ENCODE measurements around the gene TOPAZ1. TPM values are rescaled to one million over a fixed set of nuclear protein-coding genes. Genes with fewer than 3 reads are reported as not detected.

The TOPAZ1 gene
- polyA plus RNA-seq, 2 of the 4 experiments (the other 2 are of a cell fraction): not detected

DNA sequence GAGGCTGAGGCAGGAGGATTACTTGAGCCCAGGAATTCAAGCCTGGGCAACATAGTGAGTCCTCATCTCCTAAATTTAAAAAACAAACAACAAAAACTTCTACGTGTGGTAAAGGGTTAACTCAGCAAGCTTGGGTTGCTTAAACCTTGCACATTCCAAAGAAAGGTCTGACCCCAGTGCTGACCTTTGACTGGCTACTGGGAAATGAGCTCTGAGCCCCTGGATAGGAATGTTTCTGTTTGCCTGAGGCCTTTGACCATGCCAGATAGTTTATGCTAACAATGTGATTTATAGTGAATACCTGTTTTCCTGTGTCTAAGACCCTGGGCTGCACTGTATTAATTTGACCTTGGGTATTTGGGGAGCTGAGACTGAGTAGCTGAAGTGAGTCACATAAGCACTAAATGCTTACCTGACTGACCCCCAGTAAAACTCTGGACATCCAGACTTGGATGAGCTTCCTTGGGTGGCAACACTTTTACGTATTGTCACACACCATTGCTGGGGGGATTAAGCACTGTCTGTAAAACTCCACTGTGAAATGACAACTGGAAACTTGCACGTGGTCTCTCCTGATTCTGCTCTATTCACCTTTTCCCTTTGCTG is 117.6 kb downstream of the TOPAZ1 start:
- peak in 1 of 2 experiments; percentile 35; a peak in 1 of 4 replicates for TF ChIP-seq CEBPB (IDR thresholded peaks at IDR 0.05)
- TF ChIP-seq BHLHE40 (IDR thresholded peaks at IDR 0.05; ENCODE audit: low read depth, low read length): no peak
- ATAC-seq (peak in 1 of 2 experiments; percentile 67; a peak in 2 of 6 replicates), DNase-seq (ENCODE audit: low read depth in 1 of 2, low spot score in 1 of 2) (peak in 1 of 2 experiments; percentile 25), FAIRE-seq (no peak)
- ChIA-PET POLR2A (no interaction called here), CTCF (interaction anchor here (1.0 kb wide), 1 partner anchor 29 kb away, joined by 3 read pairs; no protein-coding TSS in a partner anchor)
- Histone ChIP-seq H3K4me3 (no peak overlapping the region), H3K4me1 (peaks cover 43% of the 10 kb centered on the region), H3K27ac (peak overlapping the region; percentile 20 to 57; a peak in 4 of 6 replicates), H3K4me2 (peak overlapping the region; percentile 54), H3K9me3 (no peaks in the 10 kb centered on the region)
- WGBS (ENCODE audit: missing lambda C conversion rate): 15% methylated on average over 3 of the region's 3 CpGs

DNA sequence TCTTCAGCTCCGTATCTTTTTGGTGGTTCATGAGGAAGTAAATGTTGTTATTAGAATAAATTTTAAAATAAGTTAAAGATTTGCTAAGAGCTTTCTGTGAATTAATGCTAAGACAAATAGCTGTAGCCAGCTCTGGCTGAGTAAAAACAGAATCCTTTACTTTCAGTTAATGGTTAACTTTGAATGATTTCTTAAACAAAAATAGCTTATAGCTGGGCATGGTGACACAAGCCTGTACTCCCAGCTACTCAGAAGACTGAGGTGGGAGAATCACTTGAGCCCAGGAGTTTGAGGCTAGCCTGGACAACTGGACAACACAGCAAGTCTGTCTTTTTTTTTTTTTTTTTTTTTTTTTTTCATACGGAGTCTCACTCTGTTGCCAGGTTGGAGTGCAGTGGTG is 121.9 kb downstream of the TOPAZ1 start:
- 5% methylated on average over 1 of the region's 2 CpGs for WGBS (ENCODE audit: missing lambda C conversion rate)
- FAIRE-seq: no peak
- Histone ChIP-seq H3K9me3 (no peaks in the 10 kb centered on the region), H3K4me2 (peak overlapping the region; percentile 48), H3K4me1 (peaks cover 41% of the 10 kb centered on the region), H3K27ac (peak overlapping the region in 1 of 2 experiments; percentile 53; a peak in 2 of 6 replicates), H3K4me3 (no peak overlapping the region)
- ATAC-seq: peak in 1 of 2 experiments; percentile 72; a peak in 3 of 6 replicates
- TF ChIP-seq KDM5A (IDR thresholded peaks at IDR 0.05): no peak
- TF ChIP-seq HOXB5 (CRISPR knock-in tag; IDR thresholded peaks at IDR 0.05): no peak
- TF ChIP-seq CEBPB (IDR thresholded peaks at IDR 0.05): peak in 1 of 2 experiments; percentile 3; a peak in 1 of 4 replicates
- TF ChIP-seq, protein P1, sequence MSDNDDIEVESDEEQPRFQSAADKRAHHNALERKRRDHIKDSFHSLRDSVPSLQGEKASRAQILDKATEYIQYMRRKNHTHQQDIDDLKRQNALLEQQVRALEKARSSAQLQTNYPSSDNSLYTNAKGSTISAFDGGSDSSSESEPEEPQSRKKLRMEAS (IDR thresholded peaks at IDR 0.05): no peak
- TF ChIP-seq ESRRA (IDR thresholded peaks at IDR 0.05; ENCODE audit: borderline replicate concordance, low read length): no peak
- no peak for TF ChIP-seq POLR2AphosphoS2 (conservative IDR thresholded peaks at IDR 0.05; ENCODE audit: low read length)
- TF ChIP-seq JUNB (IDR thresholded peaks at IDR 0.05): no peak
- ChIA-PET CTCF (no interaction called here), POLR2A (interaction anchor here (0.7 kb wide), 1 partner anchor 484 kb away, joined by 9 read pairs; no protein-coding TSS in a partner anchor)
- peak; percentile 5 to 47 for DNase-seq (ENCODE audit: low read depth in 1 of 2, low spot score in 1 of 2)

DNA sequence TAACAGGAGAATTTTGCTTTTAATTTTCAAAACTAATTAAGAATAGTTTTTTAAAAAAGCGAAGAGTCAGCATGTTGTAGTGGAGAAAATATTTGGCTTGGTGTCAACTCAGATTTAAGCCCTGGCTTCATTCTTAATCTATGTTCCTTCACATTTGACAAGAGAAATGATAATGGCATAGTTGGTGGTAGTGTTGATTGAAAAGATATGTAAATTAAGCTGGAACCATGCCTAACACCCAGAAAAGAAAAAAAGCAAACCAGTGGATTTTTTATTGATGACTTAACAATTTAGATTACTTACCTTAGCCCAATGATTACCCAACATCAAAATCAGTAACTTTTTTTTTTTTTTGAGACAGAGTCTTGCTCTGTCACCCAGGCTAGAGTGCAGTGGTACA is 124.3 kb downstream of the TOPAZ1 start:
- peaks cover 23% of the 10 kb centered on the region for H3K4me1 ChIP-seq
- H3K4me2 ChIP-seq: no peak overlapping the region
- DNase-seq (ENCODE audit: low read depth in 1 of 2, low spot score in 1 of 2) (no peak), FAIRE-seq (no peak), ATAC-seq (no peak)
- no peak overlapping the region for H3K4me3 ChIP-seq
- TF ChIP-seq FOXS1 (CRISPR knock-in tag; IDR thresholded peaks at IDR 0.05) (no peak), RNF2 (IDR thresholded peaks at IDR 0.05; ENCODE audit: borderline replicate concordance, low read depth) (no peak), MAFK (IDR thresholded peaks at IDR 0.05; ENCODE audit: partially characterized antibody) (peak; percentile 58)
- no peak overlapping the region for H3K27ac ChIP-seq
- no peaks in the 10 kb centered on the region for H3K9me3 ChIP-seq
- ChIA-PET CTCF (interaction anchor here (0.7 kb wide), 1 partner anchor 34 kb away, joined by 3 read pairs; no protein-coding TSS in a partner anchor), POLR2A (no interaction called here)
- WGBS (ENCODE audit: missing lambda C conversion rate): 94% methylated on average over 1 of the region's 1 CpG

DNA sequence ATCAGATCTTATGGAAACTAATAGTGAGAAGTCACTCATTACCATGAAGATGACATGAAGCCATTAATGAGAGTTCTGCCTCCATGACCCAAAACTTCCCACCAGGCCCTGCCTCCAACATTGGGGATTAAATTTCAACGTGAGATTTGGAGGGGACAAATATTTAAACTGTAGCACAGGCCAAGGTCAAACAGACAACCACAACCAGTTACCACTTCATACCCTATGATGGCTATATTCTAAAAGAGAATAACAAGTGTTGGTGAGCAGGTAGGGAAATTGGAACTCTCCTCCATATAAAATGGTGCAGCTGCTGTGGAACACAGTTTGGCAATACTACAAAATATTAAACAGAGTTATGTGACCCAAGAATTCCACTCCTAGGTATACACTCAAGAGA is 133.8 kb downstream of the TOPAZ1 start:
- H3K4me1 ChIP-seq: no peaks in the 10 kb centered on the region
- peaks cover 17% of the 10 kb centered on the region; the same call in 2 of the 3 replicates for H3K9me3 ChIP-seq
- TF ChIP-seq, protein P2, sequence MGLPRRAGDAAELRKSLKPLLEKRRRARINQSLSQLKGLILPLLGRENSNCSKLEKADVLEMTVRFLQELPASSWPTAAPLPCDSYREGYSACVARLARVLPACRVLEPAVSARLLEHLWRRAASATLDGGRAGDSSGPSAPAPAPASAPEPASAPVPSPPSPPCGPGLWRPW (IDR thresholded peaks at IDR 0.05): no peak
- TF ChIP-seq RCOR1 (IDR thresholded peaks at IDR 0.05; ENCODE audit: low read depth, low read length): no peak
- TF ChIP-seq, protein P3, sequence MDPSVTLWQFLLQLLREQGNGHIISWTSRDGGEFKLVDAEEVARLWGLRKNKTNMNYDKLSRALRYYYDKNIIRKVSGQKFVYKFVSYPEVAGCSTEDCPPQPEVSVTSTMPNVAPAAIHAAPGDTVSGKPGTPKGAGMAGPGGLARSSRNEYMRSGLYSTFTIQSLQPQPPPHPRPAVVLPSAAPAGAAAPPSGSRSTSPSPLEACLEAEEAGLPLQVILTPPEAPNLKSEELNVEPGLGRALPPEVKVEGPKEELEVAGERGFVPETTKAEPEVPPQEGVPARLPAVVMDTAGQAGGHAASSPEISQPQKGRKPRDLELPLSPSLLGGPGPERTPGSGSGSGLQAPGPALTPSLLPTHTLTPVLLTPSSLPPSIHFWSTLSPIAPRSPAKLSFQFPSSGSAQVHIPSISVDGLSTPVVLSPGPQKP (IDR thresholded peaks at IDR 0.05; ENCODE audit: low read depth, low read length): no peak
- TF ChIP-seq NFE2L2 (conservative IDR thresholded peaks at IDR 0.05; ENCODE audit: low read length): no peak
- TF ChIP-seq ZC3H11A (IDR thresholded peaks at IDR 0.05): no peak
- no peak for TF ChIP-seq GATA3 (IDR thresholded peaks at IDR 0.05; ENCODE audit: borderline replicate concordance)
- TF ChIP-seq HOXB5 (CRISPR knock-in tag; IDR thresholded peaks at IDR 0.05): no peak
- no peak for TF ChIP-seq EP300 (IDR thresholded peaks at IDR 0.05)
- TF ChIP-seq, protein P4, sequence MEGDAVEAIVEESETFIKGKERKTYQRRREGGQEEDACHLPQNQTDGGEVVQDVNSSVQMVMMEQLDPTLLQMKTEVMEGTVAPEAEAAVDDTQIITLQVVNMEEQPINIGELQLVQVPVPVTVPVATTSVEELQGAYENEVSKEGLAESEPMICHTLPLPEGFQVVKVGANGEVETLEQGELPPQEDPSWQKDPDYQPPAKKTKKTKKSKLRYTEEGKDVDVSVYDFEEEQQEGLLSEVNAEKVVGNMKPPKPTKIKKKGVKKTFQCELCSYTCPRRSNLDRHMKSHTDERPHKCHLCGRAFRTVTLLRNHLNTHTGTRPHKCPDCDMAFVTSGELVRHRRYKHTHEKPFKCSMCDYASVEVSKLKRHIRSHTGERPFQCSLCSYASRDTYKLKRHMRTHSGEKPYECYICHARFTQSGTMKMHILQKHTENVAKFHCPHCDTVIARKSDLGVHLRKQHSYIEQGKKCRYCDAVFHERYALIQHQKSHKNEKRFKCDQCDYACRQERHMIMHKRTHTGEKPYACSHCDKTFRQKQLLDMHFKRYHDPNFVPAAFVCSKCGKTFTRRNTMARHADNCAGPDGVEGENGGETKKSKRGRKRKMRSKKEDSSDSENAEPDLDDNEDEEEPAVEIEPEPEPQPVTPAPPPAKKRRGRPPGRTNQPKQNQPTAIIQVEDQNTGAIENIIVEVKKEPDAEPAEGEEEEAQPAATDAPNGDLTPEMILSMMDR (IDR thresholded peaks at IDR 0.05): no peak
- no peak for TF ChIP-seq HOXB13 (CRISPR knock-in tag; IDR thresholded peaks at IDR 0.05; ENCODE audit: low read depth)
- no peak for TF ChIP-seq KDM5A (IDR thresholded peaks at IDR 0.05)
- no peak for TF ChIP-seq PHF8 (IDR thresholded peaks at IDR 0.05; ENCODE audit: borderline replicate concordance, low read depth)
- TF ChIP-seq MAZ (IDR thresholded peaks at IDR 0.05; ENCODE audit: borderline replicate concordance, low read depth, low read length): no peak
- TF ChIP-seq KDM1A (IDR thresholded peaks at IDR 0.05; ENCODE audit: low read depth): no peak
- no peak for TF ChIP-seq NPAS2 (CRISPR knock-in tag; IDR thresholded peaks at IDR 0.05; ENCODE audit: borderline replicate concordance)
- TF ChIP-seq HDAC2 (IDR thresholded peaks at IDR 0.05): no peak
- TF ChIP-seq EHMT2 (IDR thresholded peaks at IDR 0.05; ENCODE audit: low read depth): no peak
- no peak for TF ChIP-seq SREBF2 (IDR thresholded peaks at IDR 0.05)
- TF ChIP-seq ZNF302 (CRISPR knock-in tag; IDR thresholded peaks at IDR 0.05): no peak
- TF ChIP-seq CBX2 (IDR thresholded peaks at IDR 0.05; ENCODE audit: borderline replicate concordance, low read depth): no peak
- H3K4me2 ChIP-seq: no peak overlapping the region
- ChIA-PET POLR2A (no interaction called here), CTCF (no interaction called here)
- FAIRE-seq: no peak
- DNase-seq (ENCODE audit: low read depth in 1 of 2, low spot score in 1 of 2): no peak
- no peak for ATAC-seq
- WGBS (ENCODE audit: missing lambda C conversion rate): 77% methylated on average over 1 of the region's 1 CpG
- H3K27ac ChIP-seq: no peak overlapping the region
- H3K4me3 ChIP-seq: no peak overlapping the region

All from A549 (cell line).